ENCODE results near the gene DIP2C.
"Not testable (repeated sequence)": the region's sequence is repeated elsewhere in the genome, so short reads cannot be mapped to it uniquely, and the experiment has no call there.

DIP2C gene

DNA sequence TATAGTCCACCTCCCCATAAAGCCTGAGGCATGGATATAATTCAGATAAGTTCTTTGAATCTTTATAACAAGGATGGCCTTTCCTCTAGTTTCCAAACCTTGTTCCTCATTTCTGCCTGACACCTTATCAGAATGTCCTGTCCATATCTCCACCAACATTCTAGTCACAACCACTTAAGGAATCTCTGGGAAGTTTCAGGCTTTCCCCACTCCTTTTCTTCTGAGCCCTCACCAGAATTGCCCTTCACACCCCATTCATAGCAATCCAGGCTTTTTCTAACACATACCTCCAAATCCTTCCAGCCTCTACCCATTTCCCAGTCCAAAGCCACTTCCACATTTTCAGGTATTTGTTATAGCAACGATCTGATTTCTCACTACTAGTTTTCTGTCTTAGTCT lies 18.0 kb upstream of the DIP2C start:
- Histone ChIP-seq H4K20me1 (ENCODE audit: insufficient read depth, low read length, poor library complexity, severe bottlenecking) (no peaks in the 10 kb centered on the region), H3F3A (ENCODE audit: low read depth) (no peaks in the 10 kb centered on the region), H3K36me3 (ENCODE audit: insufficient read depth, low read length) (no peaks in the 10 kb centered on the region), H3K4me2 (ENCODE audit: low read depth, low read length, poor library complexity, severe bottlenecking) (no peak overlapping the region), H3K9ac (ENCODE audit: low read depth, low read length, poor library complexity, severe bottlenecking) (no peak overlapping the region), H3K4me1 (ENCODE audit: insufficient read depth, low read length, poor library complexity, severe bottlenecking) (no peaks in the 10 kb centered on the region), H3K9me3 (ENCODE audit: insufficient read depth, low read depth, low read length) (peaks cover 13% of the 10 kb centered on the region; the same call in 1 of the 2 replicates), H3K9me2 (replicated peaks; ENCODE audit: low read depth, low read length) (no peaks in the 10 kb centered on the region), H3K27me3 (ENCODE audit: insufficient read depth, low read length, poor library complexity, severe bottlenecking) (no peaks in the 10 kb centered on the region), H3K4me3 (ENCODE audit: low read length, poor library complexity, severe bottlenecking) (no peak overlapping the region), H2AFZ (ENCODE audit: low read length) (no peak overlapping the region), H3K79me2 (ENCODE audit: insufficient read depth, low read length) (no peaks in the 10 kb centered on the region)
- TF ChIP-seq, protein P1, sequence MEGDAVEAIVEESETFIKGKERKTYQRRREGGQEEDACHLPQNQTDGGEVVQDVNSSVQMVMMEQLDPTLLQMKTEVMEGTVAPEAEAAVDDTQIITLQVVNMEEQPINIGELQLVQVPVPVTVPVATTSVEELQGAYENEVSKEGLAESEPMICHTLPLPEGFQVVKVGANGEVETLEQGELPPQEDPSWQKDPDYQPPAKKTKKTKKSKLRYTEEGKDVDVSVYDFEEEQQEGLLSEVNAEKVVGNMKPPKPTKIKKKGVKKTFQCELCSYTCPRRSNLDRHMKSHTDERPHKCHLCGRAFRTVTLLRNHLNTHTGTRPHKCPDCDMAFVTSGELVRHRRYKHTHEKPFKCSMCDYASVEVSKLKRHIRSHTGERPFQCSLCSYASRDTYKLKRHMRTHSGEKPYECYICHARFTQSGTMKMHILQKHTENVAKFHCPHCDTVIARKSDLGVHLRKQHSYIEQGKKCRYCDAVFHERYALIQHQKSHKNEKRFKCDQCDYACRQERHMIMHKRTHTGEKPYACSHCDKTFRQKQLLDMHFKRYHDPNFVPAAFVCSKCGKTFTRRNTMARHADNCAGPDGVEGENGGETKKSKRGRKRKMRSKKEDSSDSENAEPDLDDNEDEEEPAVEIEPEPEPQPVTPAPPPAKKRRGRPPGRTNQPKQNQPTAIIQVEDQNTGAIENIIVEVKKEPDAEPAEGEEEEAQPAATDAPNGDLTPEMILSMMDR (conservative IDR thresholded peaks at IDR 0.05; ENCODE audit: low read length) = no peak
- TF ChIP-seq EZH2phosphoT487 (IDR thresholded peaks at IDR 0.05; ENCODE audit: borderline replicate concordance) = no peak

DNA sequence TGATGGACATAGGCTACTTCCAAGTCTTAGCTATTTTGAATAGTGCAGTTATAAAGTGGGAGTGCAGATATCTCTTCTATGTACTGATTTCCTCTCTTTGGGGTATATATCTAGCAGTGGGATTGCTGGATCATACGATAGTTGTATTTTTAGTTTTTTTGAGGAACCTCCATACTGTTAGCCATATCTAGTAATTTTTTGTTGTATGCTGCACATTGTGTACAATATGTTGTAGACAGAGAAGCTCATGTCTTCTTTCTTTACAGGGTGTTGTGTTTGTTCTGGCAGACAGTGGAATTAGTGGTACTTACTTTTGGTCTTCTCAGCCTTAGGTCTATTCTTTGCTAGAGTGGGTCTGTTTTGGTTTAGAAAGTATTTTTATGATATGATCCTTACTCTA lies 13.7 kb upstream of the DIP2C start:
- H2AFZ ChIP-seq (ENCODE audit: low read length) = no peak overlapping the region

DNA sequence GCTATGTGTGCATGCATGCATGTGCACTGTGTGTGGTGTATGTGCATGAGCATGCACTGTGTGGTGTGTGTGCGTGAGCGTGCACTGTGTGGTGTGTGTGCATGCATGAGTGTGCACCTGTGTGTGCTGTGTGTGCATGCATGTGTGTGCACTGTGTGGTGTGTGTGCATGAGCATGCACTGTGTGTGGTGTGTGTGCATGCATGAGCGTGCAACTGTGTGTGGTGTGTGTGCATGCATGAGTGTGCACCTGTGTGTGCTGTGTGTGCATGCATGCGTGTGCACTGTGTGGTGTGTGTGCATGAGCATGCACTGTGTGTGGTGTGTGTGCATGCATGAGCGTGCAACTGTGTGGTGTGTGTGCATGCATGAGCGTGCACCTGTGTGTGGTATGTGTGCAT lies 10.7 kb upstream of the DIP2C start:
- H3K4me3 ChIP-seq (ENCODE audit: low read length, poor library complexity, severe bottlenecking); H3K36me3 ChIP-seq (ENCODE audit: insufficient read depth, low read length); H3K4me2 ChIP-seq (ENCODE audit: low read depth, low read length, poor library complexity, severe bottlenecking); H3K9me2 ChIP-seq (replicated peaks; ENCODE audit: low read depth, low read length); H3K27me3 ChIP-seq (ENCODE audit: insufficient read depth, low read length, poor library complexity, severe bottlenecking); H3K79me2 ChIP-seq (ENCODE audit: insufficient read depth, low read length); H4K20me1 ChIP-seq (ENCODE audit: insufficient read depth, low read length, poor library complexity, severe bottlenecking); H2AFZ ChIP-seq (ENCODE audit: low read length); H3K4me1 ChIP-seq (ENCODE audit: insufficient read depth, low read length, poor library complexity, severe bottlenecking); H3K9ac ChIP-seq (ENCODE audit: low read depth, low read length, poor library complexity, severe bottlenecking); H3F3A ChIP-seq (ENCODE audit: low read depth): not testable (repeated sequence)
- H3K9me3 ChIP-seq (ENCODE audit: insufficient read depth, low read depth, low read length) = peaks cover 10% of the 10 kb centered on the region; the same call in 1 of the 2 replicates

More for the DNA sequence above, 13.7 kb upstream of the DIP2C start:
- Histone ChIP-seq H3K27me3 (ENCODE audit: insufficient read depth, low read length, poor library complexity, severe bottlenecking) (no peaks in the 10 kb centered on the region), H3K4me3 (ENCODE audit: low read length, poor library complexity, severe bottlenecking) (no peak overlapping the region), H3K9ac (ENCODE audit: low read depth, low read length, poor library complexity, severe bottlenecking) (no peak overlapping the region), H3F3A (ENCODE audit: low read depth) (no peaks in the 10 kb centered on the region), H3K4me1 (ENCODE audit: insufficient read depth, low read length, poor library complexity, severe bottlenecking) (no peaks in the 10 kb centered on the region), H3K36me3 (ENCODE audit: insufficient read depth, low read length) (no peaks in the 10 kb centered on the region), H3K9me2 (replicated peaks; ENCODE audit: low read depth, low read length) (no peaks in the 10 kb centered on the region), H3K9me3 (ENCODE audit: insufficient read depth, low read depth, low read length) (peaks cover 10% of the 10 kb centered on the region; the same call in 1 of the 2 replicates), H3K79me2 (ENCODE audit: insufficient read depth, low read length) (no peaks in the 10 kb centered on the region), H4K20me1 (ENCODE audit: insufficient read depth, low read length, poor library complexity, severe bottlenecking) (no peaks in the 10 kb centered on the region), H3K4me2 (ENCODE audit: low read depth, low read length, poor library complexity, severe bottlenecking) (no peak overlapping the region)
- TF ChIP-seq, protein P1 (conservative IDR thresholded peaks at IDR 0.05; ENCODE audit: low read length) = no peak
- TF ChIP-seq EZH2phosphoT487 (IDR thresholded peaks at IDR 0.05; ENCODE audit: borderline replicate concordance) = no peak

DNA sequence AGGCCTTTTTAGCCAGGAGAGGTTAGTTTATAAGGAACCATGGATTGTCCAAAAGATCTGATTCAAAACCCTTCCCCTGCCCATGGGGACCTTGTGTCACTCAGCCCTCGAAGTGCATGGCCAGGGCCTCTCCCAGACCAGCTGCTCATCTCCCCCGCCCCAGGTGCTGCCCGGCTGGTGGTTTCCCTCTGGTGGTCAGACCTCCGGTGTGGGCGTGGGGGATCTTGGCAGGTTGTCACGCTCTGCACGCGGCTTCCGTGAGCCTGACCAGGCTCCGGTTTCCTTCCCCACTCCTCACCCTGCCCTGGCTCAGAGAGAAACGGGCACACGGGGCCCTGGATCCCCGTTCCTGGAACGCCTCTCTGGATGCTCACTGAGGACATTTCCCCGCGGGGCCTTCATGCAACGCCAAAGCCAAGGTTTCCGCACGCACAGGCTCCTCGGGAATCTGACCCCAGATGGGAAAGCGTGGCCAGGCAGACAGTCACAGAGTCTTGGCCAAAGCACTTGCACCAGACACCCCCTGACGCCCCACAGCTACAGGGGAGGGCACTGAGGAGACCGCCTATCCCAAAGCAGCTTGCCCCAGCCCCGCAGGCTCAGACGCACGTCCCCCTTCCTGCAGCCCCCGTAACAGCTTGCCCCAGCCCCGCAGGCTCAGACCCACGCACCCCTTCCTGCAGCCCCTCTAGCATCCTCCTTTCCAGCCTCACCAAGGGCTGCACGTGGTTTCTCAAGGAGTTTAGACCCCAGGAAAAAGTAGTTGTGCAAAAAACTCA lies 7.8 kb upstream of the DIP2C start:
- Histone ChIP-seq H3K4me3 (ENCODE audit: low read length, poor library complexity, severe bottlenecking) (no peak overlapping the region), H3K27me3 (ENCODE audit: insufficient read depth, low read length, poor library complexity, severe bottlenecking) (no peaks in the 10 kb centered on the region), H3K9me2 (replicated peaks; ENCODE audit: low read depth, low read length) (no peaks in the 10 kb centered on the region), H4K20me1 (ENCODE audit: insufficient read depth, low read length, poor library complexity, severe bottlenecking) (no peaks in the 10 kb centered on the region), H3K79me2 (ENCODE audit: insufficient read depth, low read length) (no peaks in the 10 kb centered on the region), H3K4me2 (ENCODE audit: low read depth, low read length, poor library complexity, severe bottlenecking) (no peak overlapping the region), H3F3A (ENCODE audit: low read depth) (no peaks in the 10 kb centered on the region), H3K4me1 (ENCODE audit: insufficient read depth, low read length, poor library complexity, severe bottlenecking) (no peaks in the 10 kb centered on the region), H3K9ac (ENCODE audit: low read depth, low read length, poor library complexity, severe bottlenecking) (no peak overlapping the region), H3K9me3 (ENCODE audit: insufficient read depth, low read depth, low read length) (no peaks in the 10 kb centered on the region), H3K36me3 (ENCODE audit: insufficient read depth, low read length) (no peaks in the 10 kb centered on the region), H2AFZ (ENCODE audit: low read length) (no peak overlapping the region)
- TF ChIP-seq EZH2phosphoT487 (IDR thresholded peaks at IDR 0.05; ENCODE audit: borderline replicate concordance) = no peak
- TF ChIP-seq, protein P1 (conservative IDR thresholded peaks at IDR 0.05; ENCODE audit: low read length) = no peak

Measured in Loucy (cell line).